Cardiac muscle cell (in vitro differentiated cells and primary cell): ENCODE data around the gene ZNF609. TPM values are rescaled to one million over a fixed set of nuclear protein-coding genes. Genes with fewer than 3 reads are reported as not detected.
A peak's percentile ranks its signal among the peaks of the same experiment; 100 is the strongest.

ENCODE experiments used
- DNase-seq, 2 donors: peaks; one replicate each; pipeline versions ENCODE4 v3.0.0 to v3.0.0-alpha.2; 2010 to 2017; ENCODE audit warnings: low read depth in 1 of 2, low spot score in 1 of 2
- H3K27ac ChIP-seq: fragments of 200-600 bp; sonication (generic); 2 replicates; pipeline ENCODE4 v1.5.1; 2016
- H3K27me3 ChIP-seq: fragments of 200-600 bp; sonication (generic); 2 replicates; pipeline ENCODE4 v1.6.0; 2016; ENCODE audit warnings: control low read depth
- H3K36me3 ChIP-seq: fragments of 200-600 bp; sonication (generic); 2 replicates; pipeline ENCODE4 v1.5.1; 2016; ENCODE audit warnings: control low read depth
- H3K4me1 ChIP-seq: fragments of 200-600 bp; sonication (generic); 2 replicates; pipeline ENCODE4 v1.8.1; 2017; ENCODE audit warnings: low read depth, mild to moderate bottlenecking, mixed run types
- H3K4me3 ChIP-seq: fragments of 200-600 bp; sonication (generic); 2 replicates; pipeline ENCODE4 v1.5.1; 2016; ENCODE audit warnings: mild to moderate bottlenecking
- H3K9me3 ChIP-seq: fragments of 200-600 bp; sonication (generic); 2 replicates; pipeline ENCODE4 v1.5.1; 2017; ENCODE audit warnings: low read depth, mild to moderate bottlenecking, control low read depth
- CTCF ChIP-seq: IDR thresholded peaks from 2 replicates; pipeline ENCODE4 v1.5.1; 2012; ENCODE audit warnings: low read depth, mild to moderate bottlenecking, low read length
- polyA plus RNA-seq: library from polyadenylated mRNA; unstranded; fragments of >200 nt; fragmentation: Nextera tagmentation; extraction: Ambion mirVana; gene quantifications from 2 replicates; pipeline ENCODE4 v1.2.1, GENCODE V29; 2016
- total RNA-seq: library from RNA; depleted of rRNA; stranded (reverse); fragments of >200 nt; gene quantifications from 2 replicates; pipeline ENCODE4 v1.2.3, GENCODE V29; 2016

The ZNF609 gene
- total and polyA plus RNA-seq, 2 experiments from 2014 or later = 25.6 to 41.4 TPM

- H3K4me1 ChIP-seq = peaks cover 27% of the 10 kb centered on the region
- no peaks in the 10 kb centered on the region for H3K9me3 ChIP-seq
- peak overlapping the region; percentile 30 for H3K27ac ChIP-seq
- no peak for TF ChIP-seq CTCF
- no peaks in the 10 kb centered on the region for H3K36me3 ChIP-seq
- DNase-seq = peak in 1 of 2 donors; percentile 64
- H3K4me3 ChIP-seq = no peak overlapping the region
- no peaks in the 10 kb centered on the region for H3K27me3 ChIP-seq
These were observed 159.8 kb downstream of the ZNF609 start for GRCh38 chr15:64619880-64620839.

DNA sequence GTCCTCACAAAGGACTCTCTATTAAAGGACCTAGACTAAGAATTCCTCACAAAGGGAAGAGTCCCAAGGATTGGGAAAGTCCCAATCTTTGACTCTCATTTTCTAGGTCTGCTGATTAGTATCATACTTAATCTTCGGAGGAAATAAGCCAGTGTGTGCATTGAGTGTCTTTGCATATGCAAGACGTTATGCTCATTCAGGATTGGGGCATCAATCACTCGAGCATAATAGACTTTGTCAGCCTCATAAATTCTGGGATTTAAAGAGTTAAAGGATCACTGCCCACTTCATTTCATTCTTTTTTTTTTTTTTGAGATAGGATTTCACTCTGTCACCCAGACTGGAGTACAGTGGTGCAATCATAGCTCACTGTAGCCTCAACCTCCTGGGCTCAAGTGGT lies 160.7 kb downstream of the ZNF609 start:
- no peak for TF ChIP-seq CTCF

DNA sequence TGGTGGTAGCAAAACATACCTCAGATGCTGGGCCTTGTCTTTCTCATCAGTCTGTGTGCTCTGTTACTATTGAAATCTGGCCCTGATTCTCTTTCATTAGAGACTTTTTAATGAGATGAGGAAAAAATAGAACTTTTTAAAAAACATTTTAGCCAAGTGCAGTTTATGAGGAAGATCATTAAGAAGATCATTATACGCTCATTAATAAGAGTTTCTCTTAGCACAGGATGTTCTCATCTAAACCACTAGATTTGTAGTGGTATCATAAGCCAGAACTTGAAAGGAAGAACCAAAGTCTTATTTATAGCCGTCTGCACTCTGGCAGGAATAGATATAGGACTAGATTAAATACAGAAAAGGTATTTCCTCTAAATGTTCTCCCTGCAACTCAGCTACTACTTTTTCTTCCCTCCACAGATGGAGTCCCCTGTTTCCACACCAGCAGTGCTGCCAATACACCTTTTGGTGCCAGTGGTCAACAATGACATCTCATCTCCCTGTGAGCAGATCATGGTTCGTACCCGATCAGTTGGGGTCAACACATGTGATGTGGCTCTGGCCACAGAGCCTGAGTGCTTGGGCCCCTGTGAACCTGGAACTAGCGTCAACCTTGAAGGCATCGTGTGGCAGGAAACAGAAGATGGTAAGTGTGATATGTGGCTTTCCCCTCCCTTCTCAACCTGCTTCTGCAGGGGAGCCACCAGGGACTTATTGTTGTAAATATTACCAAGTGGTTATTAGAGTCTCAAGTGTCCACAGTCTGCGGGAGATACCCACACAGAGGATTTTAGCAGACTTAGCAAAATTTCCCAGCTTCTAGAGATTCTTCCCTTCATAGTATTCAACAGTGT lies 162.3 kb downstream of the ZNF609 start:
- Histone ChIP-seq H3K27ac (peak overlapping the region; percentile 30), H3K36me3 (no peaks in the 10 kb centered on the region), H3K4me1 (peaks cover 27% of the 10 kb centered on the region), H3K9me3 (no peaks in the 10 kb centered on the region), H3K4me3 (no peak overlapping the region), H3K27me3 (no peaks in the 10 kb centered on the region)
- no peak for DNase-seq
- TF ChIP-seq CTCF = no peak

More for the DNA sequence above, 160.7 kb downstream of the ZNF609 start:
- no peak overlapping the region for H3K27ac ChIP-seq
- no peak overlapping the region for H3K4me3 ChIP-seq
- H3K36me3 ChIP-seq = no peaks in the 10 kb centered on the region
- H3K27me3 ChIP-seq = no peaks in the 10 kb centered on the region
- no peak for DNase-seq
- no peaks in the 10 kb centered on the region for H3K9me3 ChIP-seq
- H3K4me1 ChIP-seq = peaks cover 27% of the 10 kb centered on the region

DNA sequence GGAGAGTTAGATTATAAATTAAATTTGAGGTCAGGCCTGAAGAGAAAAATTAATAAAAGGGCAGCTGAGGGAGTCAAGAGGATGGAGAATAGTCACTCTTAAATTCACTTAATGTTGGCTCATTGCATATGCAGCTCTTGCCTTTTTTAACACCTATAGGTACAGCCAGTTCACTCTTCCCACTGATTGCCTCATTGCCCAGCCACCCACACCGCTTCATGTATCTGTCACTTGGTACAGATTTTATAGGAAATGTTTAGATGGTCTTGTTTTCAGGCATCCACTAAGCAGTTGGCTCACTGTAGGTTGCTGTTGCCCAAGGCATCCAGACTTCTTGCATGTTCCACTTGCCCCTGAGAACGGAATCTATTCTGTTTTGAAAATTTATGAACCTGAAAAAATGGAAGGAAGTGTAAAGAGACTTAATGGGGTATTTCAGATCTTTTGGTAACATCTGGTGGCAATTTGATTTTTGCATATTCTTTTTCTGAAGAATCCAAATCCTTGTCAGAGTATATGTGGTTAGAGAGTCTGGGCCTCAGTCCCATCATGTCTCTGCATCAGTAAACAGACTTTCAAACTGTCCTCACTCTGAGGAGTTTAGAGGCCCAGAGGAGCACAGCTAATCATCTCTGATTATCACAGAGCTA lies 163.1 kb downstream of the ZNF609 start:
- no peak overlapping the region for H3K4me3 ChIP-seq
- DNase-seq = no peak
- TF ChIP-seq CTCF = no peak
- H3K9me3 ChIP-seq = no peaks in the 10 kb centered on the region
- H3K36me3 ChIP-seq = no peaks in the 10 kb centered on the region
- no peaks in the 10 kb centered on the region for H3K27me3 ChIP-seq
- peak overlapping the region; percentile 71 for H3K27ac ChIP-seq
- H3K4me1 ChIP-seq = peaks cover 27% of the 10 kb centered on the region

- no peak for TF ChIP-seq CTCF
- Histone ChIP-seq H3K27ac (peak overlapping the region; percentile 71), H3K9me3 (no peaks in the 10 kb centered on the region), H3K4me1 (peaks cover 27% of the 10 kb centered on the region), H3K27me3 (no peaks in the 10 kb centered on the region), H3K4me3 (no peak overlapping the region), H3K36me3 (no peaks in the 10 kb centered on the region)
- no peak for DNase-seq
These were observed 163.9 kb downstream of the ZNF609 start for GRCh38 chr15:64624242-64624641.
